Stimulated activated CD8-positive, alpha-beta memory T cell treated with anti-CD3 and anti-CD28 coated beads, Interleukin-4, amount 100 ng/mL, for 24 hours (primary cell): ENCODE results near the gene BCL7C.

Source experiments
- DNase-seq: peaks from one replicate; pipeline ENCODE4 v3.0.0-alpha.2; 2020; ENCODE audit warnings: low read depth

The BCL7C gene

DNA sequence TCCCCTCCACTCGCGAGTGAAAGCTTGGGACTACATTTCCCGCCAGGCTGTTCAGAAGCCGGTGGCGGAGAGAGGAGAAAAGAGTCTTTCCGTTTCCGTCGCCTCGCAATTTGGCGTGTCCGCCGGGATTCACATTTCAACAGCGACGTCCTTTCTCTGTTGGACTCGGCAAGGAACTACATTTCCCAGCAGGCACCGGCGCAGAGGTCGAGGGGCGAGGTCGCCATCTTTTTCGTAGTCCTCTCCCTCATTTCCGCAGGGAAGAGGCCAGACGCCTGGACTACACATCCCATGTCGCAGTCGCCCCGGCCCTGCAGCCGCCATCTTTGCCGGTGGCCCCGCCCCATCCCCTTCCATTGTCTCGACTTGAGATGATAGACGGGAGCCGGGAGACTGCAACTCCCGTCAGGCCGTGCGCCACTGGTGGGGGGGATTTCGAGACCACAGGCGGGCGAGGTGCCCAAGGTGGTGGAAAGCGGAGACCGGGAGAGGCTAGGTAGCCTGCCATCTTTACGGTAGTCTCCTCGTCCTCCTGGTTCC lies 28.6 kb upstream of the BCL7C start:
- DNase-seq: peak; percentile 99

DNA sequence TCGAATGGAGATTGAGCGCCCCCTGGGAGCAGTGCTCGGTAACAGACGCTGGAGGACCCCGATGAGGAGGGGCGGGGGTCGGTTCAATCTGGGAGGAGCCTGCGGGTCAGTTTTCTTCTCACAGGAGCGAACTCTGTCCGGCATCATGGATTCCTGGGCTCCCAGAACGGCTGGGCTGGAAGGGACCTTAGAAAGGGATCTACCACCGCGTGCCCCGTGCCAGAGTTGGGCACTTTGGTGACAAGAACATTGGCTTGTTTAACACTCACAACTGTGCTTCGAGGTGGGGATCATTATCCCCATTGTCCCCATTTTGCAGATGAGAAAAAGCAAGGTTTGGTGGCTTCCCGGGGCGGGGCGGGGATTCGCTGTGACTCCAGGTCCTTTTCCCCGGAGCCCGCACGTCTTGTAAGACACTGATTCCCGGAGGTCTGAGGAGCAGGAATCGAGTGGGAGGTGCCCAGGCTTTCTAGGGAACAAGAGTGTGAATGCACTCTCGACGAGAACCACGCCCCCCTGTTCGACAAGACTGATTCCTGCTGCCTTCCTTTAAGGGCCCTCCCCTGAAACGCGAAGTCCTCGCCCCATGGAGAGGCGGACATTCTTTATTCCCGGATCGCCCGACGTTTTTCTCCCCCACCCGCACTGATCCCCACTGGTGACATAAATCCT lies 28.0 kb upstream of the BCL7C start:
- DNase-seq: peak; percentile 79

DNA sequence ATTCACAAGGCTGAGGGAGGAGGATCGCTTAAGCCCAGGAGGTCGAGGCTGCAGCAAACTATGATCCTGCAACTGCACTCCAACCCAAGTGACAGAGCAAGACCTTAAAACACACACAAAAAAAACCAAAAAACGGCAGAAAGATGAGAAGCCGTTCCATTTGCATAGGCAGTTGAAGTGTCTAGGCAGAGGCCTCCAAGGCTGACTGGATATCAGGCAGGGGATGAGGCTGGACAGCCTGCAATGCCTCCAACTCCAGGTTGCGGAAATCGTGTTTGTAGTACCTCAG lies 27.5 kb upstream of the BCL7C start:
- DNase-seq: no peak

DNA sequence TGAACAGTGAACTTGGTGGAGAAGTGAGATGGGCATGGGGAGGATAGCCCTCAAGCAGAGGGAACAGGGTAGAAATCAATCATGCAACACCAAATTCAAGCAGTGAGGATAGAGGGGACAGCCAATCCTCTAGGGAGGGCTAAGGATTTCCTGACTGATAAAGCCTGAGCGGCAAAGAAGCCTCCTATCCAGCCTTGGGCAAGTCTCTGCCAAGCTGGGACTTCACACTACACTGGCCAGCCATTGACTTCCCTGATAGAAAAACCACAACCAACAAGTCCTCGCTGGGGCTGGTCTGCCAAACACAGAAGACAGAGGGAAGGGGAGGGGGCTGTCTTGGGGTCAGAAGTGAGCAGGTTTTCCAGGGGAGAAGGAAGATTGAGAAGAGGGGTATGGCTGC lies 27.0 kb upstream of the BCL7C start:
- DNase-seq: no peak

DNA sequence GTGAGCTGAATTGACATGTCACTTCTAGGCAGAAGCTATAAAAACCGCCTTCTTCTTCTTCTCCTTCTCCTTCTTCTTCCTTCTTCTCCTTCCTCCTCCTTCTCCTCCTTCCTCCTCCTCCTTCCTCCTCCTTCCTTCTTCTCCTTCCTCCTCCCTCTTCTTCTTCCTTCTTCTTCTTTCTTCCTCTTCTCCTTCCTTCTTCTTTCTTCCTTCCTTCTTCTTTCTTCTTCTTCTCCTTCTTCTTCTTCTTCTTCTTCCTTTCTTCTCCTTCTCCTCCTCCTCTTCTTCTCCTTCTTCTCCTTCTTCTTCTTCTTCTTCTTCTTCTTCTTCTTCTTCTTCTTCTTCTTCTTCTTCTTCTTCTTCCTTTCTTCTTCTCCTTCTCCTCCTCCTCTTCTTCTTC lies 24.7 kb upstream of the BCL7C start:
- no peak for DNase-seq

DNA sequence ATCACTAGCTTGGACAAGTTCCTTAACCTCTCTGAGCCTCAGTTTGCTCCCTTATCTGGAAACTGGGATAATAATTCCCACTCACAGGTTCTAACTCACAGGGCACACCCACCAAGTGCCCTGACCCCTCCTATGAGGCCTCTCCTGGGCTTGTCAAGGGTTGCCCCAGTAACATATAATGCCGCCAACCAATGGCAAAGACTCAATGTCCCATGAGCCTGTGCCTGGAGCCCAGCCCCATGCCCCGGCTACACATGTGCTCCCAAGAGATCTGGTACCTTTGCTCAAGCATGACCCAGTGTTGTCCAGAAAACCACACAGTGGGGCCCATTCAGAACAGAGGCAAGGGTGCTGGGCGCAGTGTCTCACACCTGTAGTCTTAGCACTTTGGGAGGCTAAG lies 21.0 kb upstream of the BCL7C start:
- no peak for DNase-seq

DNA sequence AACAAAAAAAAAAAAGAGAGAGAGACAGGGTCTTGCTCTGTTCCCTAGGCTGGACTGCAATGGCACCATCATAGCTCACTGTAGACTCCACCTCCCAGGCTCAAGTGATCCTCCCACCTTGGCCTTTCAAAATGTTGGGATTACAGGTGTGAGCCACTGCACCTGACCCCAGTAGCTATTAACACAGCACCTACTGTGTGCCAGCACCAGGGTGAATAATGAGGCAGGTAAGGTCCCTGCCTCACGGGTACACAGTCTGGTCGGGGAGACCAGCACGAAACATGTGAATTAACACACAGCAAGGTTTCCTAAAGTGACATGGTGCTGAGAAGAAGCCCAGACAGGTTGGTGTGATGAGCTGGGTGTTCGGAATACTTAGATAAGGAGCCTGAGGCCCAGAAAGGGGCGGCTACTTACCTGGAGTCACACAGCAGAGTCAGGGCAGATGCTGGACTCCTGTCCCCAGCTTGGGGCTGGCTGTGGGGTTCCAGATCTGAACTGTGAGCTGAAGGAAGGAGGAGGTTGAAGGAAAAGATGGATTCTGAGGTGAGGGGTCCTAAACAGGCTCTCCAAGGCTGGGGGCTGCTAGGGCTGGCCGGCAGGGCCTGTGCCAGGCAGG lies 19.0 kb upstream of the BCL7C start:
- no peak for DNase-seq

DNA sequence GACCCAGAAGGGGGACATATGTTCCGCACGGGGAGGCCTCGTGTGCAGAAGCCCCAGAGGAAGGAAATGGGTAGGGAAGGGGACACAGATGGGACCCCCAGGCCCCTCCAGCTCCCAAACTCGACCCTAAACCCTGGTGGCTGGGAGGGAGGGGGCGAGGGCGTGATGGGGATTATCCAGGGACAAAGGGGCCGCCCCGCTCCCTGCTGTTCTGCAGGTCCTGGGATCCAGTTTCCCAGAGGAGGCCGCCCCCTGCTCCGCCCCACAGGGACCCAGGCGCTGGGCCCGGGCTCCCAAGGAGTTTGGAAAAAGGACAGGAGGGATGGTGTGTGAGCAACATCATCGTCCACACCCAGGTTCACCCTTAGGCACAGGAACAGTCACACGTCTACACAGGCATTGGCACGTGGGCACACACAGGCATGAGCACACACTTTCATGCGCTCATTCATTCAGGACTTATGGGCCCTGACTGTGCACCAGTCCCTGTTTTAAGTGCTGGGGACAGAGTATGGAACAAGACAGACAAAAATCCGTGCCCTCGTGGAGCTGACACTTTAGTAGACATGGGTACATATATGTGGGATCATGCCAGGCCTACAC lies 16.7 kb upstream of the BCL7C start:
- no peak for DNase-seq

DNA sequence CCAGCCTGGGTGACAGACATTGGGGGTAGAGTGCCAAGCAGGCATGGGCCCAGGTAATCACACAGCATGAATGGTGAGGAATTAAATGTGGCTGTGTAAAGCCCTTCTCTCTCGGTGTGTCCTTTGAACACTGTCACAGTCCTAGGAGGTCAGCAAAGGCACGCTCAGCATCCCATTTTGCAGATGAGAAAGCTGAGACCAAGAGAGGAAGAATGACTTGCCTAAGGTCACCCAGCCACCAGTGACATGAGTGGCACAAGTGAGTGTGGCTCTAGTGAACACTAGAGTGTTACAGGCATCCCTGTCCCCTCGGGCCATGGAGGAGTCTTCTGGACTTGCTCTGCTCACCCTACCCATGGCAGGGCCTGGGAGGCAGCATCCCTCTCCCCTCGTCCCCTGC lies 13.2 kb upstream of the BCL7C start:
- no peak for DNase-seq

DNA sequence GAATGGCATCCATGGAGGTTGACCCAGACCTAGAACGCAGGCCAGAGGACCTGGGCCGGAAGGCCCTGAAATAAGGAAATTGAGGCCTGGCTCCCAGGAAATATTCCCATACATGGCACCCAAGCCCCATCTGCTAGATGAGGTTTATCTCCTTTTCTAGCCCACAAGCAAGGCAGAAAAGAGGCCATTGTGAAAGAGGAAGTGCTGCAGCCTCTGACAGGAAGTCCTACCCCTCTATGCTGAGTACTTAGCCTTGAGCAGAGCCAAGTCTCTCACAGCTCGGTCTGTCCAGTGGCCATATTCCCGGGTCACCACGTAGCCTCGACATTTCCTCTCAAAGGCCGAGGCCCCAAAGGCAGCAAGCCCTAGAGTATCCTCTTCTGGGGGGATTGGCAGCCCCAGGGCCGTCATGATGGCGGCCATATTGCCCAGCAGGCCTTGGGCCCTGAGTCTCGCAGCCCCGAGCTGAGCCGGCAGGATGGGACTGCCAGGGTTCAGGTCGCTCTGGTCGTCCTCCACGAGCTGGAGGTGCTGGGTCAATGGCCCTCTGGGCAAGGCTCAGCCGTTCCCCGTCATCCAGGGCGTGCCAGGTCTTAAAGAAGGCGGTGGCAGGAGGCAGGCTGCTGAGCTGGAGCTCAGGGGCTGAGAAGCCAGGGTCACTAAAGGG lies 10.4 kb upstream of the BCL7C start:
- no peak for DNase-seq

DNA sequence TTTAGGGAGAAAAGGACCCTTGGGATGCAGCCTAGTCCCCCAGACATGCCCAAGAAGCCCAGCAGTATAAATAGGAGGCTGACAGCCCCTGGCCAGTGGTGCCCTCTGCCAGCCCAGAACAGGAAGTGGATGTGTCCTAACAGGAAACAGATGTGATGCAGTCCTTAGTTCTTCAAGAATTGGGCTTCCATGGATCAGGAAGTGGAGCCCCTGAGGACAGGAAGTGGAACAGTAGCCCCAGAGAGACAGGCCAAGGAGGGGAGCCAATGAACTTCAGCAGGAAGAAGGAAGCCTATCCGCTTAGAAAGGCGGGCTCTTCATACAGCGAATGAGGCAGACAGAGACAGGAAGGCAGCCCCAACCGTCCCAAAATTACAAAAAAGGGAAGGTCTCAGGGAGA lies 9.7 kb upstream of the BCL7C start:
- DNase-seq: no peak

DNA sequence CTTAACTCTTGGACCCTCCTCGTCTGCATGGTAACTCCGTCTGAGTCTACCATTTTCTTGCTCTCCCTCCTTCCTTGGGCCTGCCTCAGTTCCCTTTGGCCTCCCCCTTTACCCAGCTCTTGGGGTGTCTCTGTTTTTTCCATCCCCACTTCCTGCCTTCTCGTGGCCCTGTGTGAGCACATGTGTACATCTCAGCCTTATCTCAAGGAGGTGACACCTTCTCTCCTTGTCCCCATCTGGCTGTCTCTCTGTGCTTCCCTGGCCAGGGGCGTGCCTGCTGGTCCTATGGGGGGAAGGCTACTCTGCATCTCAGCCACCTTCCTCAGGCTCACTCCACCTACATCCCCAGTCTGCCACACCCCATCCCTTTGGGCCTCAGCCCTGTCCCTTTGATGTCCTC lies 9.1 kb upstream of the BCL7C start:
- DNase-seq: no peak

DNA sequence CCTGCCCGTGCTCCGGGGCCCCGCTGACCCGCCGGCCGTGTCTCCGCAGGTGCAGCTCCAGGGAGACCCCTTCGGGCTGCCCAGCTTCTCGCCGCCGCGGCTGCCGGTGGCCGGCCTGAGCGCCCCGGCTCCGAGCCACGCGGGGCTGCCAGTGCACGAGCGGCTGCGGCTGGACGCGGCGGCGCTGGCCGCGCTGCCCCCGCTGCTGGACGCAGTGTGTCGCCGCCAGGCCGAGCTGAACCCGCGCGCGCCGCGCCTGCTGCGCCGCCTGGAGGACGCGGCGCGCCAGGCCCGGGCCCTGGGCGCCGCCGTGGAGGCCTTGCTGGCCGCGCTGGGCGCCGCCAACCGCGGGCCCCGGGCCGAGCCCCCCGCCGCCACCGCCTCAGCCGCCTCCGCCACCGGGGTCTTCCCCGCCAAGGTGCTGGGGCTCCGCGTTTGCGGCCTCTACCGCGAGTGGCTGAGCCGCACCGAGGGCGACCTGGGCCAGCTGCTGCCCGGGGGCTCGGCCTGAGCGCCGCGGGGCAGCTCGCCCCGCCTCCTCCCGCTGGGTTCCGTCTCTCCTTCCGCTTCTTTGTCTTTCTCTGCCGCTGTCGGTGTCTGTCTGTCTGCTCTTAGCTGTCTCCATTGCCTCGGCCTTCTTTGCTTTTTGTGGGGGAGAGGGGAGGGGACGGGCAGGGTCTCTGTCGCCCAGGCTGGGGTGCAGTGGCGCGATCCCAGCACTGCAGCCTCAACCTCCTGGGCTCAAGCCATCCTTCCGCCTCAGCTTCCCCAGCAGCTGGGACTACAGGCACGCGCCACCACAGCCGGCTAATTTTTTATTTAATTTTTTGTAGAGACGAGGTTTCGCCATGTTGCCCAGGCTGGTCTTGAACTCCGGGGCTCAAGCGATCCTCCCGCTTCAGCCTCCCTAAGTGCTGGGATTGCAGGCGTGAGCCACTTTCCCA lies 8.4 kb upstream of the BCL7C start:
- DNase-seq: peak; percentile 29

DNA sequence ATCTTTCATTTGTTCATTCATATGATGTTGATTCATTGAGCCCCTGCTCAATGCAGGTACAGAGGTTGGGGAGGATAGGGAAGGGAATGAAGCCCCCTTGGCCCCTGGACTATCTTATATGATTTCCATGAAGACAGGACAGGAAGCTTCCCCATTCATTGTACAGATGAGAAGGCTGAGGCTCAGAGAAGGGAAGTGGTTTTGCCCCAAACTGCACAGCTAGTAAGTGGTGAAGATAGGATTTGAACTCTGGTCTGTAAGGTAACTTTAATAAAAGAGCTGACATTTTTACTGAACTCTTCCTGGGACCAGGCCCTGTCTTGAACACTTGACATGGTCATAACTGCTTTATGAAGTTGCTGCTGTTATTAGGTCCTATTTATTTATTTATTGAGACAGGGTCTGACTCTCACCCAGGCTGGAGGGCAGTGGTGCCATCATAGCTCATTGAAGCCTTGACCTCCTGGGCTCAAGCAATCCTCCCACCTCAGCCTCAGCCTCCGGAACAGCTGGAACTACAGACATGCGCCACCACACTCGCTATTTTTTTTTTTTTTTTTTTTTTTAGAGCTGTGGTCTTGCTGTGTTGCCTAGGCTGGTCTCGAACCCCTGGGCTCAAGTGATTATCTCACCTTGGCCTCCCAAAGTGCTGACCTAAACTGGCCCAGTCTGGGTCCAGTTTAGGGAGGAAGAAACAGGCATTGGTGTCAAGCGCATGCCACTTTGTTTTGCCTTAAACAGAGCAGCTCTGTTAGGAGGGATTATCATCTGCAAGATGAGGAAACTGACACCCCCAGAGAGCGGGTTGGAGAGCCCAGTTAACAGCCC lies 7.5 kb upstream of the BCL7C start:
- DNase-seq: no peak

DNA sequence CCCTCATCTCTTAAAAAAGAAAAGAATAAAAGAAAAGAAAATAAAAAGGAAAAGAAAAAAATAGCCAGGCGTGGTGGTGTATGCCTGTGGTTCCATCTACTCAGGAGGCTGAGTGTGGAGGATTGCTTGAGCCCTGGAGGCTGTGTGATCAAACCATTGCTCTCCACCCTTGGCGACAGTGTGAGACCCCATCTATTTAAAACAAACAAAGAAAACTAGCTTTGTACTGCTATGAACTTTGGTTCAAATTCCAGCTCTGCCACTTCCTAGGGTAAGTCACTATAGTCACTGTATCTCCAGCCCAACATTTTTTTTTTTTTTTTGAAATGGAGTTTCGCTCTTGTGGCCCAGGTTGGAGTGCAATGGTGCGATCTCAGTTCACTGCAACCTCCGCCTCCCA lies 6.7 kb upstream of the BCL7C start:
- no peak for DNase-seq

DNA sequence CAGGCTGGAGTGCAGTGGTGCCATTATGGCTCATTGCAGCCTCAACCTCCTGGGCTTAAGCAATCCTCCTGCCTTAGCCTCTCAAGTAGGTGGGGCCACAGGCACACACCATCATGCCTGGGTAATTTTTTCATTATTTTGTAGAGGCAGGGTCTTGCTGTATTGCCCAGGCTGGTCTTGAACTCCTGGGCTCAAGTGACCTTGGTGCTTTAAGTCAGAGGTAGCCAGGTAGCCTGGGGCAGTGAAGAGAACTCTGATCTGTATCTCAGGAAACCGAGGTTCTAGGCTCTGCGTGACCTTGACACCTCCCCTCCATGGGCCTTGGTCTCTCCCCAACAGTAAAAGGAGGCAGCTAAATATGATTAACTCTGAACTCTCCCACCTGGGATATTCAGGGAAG lies 5.9 kb upstream of the BCL7C start:
- no peak for DNase-seq

DNA sequence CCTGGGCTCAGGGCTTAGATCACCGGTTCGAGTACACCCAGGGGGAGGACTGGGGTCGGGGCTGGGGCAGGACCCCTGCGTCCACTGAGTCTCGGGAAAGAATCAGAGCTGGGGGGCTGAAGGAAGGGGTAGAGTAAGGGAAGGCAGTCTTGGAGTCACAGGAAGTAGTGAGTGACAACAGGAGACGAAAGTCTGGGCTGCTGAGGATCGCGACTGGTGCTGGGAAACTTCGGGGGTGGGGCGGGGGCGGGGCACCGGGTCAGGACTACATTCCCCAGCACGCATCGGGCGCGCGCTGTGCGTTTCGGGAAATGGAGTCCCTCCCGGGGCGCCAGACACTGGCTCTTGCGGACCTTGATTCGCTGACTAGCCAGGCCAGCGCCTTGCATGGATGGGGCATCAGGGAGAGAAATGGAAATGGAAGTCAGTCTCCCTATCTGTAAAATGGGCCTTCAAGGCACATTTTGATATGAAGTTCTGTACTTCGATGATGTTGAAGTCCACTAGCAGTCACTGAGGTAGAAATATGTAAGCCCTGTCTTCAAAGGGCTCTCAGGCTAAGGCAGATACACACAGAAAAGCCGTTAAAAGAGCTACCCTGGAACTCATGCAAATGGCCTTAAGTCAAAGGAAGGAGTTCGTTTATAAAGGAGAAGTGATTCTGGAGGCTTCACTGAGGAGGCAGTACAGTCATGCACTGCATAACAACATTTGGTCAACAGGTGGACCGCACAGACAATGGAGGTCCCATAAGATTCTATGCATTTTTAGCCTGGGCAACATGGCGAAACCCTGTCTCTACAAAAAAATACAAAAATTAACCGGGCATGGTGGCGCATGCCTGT lies 3.2 kb upstream of the BCL7C start:
- peak; percentile 67 for DNase-seq

DNA sequence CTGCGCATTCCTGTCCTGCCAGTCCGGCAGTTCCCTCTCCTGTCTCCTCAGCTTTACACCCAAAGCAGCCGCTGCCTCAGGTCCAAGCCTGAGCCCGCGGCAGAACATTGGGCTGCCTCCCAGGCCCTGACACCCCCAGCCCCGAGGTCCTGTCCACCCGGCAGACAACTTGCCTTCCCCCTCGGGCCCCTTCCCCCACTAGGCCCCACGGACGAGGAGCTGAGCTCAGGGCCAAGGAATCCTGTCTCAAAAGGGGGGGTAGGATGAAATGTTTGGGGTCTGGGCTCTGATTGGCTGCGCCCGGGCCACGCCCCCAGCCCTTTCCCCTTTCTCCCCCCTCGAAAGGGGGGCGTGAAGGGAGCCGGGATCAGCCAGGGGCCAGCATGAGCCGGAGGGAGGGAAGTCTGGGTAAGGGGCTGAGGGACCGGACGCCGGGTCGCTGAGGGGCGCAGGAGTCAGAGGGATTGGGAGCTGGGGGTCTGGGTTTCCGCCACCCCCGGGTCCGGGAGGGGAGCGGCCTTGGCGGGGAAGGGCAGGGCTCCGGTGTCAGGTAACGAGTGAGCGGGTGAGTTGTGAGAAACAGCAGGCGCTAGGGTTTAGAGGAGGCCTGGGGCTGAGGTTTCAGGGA lies 2.5 kb upstream of the BCL7C start, which contains the start of gene CTF1:
Gene CTF1, plus strand, starts transcription at position 354 of the 628 bp plus-strand sequence. Its CDS starts 30 bp downstream, at position 384.
- no peak for DNase-seq

DNA sequence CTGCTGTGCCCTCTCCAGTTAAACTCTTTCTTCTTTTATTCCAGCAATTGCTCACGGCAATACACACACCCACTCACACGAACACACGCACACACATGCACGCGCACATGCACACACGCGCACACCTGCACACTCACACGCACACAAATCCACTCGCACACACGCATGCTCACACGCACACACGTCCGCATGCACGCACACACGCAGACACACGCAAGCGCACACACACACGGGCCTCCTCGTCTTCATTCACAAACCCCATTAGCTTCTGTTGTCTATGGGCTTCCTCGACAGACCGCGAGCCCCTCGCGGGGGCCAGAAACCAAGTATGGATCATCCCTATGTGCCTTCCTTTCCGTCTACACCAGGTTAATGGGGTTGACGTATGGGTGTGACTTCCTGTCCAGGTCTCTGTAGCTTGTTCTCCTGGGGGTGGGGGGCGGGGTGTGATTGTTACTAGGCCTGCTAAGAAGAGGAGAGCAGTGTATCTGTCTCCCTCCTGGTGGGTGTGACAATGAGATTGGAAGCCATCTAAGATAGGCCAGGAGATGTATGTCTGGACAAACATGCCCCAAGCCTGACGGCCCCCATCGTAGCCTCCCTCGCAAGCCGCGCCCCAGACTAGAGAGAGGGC lies 1.9 kb upstream of the BCL7C start:
- no peak for DNase-seq
